GM21576 (cell line): ENCODE results near the gene ZNF423.
"Not testable (repeated sequence)": the region's sequence is repeated elsewhere in the genome, so short reads cannot be mapped to it uniquely, and the experiment has no call there.

Source experiments
- ATAC-seq: cut with Tn5 transposase; IDR thresholded peaks from one replicate; pipeline ENCODE4 v1.9.1; 2021; ENCODE audit warnings: mild to moderate bottlenecking, moderate library complexity; ENCODE audit not compliant: unreplicated experiment

Gene ZNF423

DNA sequence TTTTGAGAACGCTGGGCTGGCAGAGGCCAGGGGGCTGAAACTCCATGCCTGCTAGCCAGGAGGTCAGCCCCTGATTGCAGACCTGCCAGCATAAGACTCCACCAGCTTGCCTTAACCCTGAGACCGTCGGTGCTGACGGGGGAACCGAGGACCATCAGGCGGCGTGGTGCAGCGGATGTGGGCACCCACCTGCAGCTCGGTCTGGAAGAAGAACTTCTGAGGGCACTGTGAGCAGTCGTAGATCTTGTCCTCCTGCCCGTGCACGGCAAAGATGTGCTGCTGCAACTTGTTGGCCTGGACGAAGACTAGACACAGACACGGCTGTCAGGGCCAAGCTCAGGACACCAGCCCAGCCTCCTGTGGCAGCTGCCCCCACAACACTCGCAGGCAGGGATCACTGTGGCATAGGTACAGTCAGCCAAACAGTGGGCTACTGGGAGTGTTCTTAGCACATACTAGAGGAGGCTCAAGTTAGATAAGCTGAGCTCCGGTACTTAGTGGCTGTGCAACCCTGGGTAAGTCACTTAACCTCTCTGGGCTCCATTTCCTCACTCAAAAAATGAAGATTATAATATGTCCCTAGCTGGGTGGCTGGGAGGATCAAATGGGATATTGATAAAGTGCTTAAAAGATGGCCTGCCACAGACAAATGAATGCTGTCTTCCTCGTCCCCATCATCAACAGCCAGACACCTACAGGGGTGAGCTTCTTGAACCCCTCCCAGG lies 332.3 kb downstream of the ZNF423 start:
- ATAC-seq = no peak

DNA sequence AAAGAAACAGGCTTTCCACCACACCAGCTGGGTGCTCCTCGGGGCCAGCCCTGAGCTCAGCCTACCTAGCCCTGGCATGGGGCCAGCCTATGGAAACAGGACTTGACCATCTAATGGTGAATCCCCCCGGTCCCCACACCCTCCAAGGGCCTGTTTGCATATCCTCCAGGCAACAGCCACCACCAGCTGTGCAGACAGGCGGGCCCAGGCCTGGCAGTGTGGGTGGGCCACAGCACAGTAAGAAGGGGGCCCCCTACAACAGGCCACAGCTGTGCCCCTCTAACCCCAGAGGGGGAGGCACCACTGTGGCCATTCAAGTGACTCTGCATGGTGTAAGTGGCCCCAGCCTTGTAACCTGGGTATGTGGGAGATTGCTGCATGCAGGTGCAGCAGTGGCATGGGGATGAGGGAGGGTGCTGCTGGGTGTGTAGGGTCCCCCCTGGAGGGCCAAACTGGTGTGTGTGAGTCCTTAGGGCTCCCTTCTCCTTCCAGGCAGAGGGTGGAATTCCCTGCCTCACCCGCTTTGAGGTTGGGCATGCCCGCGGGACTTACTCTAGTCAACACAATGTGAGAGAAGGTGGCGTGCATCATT lies 334.1 kb downstream of the ZNF423 start:
- no peak for ATAC-seq

DNA sequence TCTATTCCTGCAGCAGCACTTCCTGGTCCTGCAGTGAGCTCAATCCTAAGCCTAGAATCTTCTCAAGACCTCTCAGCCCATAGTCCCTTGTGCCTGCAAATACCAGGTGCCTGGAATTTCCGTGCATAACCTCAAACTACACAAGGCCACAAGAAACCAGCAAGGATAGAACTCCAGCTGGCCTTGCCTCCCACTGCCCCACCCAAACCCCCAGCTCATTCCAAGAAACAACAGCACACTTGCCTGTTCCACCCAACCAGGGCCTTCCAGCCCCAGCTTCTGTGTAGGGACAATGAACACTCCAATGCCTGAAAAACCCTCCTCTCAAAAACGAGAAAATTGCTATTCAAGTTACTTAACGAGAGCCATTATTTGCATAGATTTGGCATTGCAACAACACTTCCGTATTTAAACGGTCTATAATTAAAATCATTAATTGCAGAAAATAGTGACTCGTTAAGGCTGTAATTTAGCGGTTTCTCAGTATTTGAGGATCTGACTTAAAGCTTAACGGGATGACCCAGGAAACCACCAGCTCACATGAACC lies 335.3 kb downstream of the ZNF423 start:
- no peak for ATAC-seq

DNA sequence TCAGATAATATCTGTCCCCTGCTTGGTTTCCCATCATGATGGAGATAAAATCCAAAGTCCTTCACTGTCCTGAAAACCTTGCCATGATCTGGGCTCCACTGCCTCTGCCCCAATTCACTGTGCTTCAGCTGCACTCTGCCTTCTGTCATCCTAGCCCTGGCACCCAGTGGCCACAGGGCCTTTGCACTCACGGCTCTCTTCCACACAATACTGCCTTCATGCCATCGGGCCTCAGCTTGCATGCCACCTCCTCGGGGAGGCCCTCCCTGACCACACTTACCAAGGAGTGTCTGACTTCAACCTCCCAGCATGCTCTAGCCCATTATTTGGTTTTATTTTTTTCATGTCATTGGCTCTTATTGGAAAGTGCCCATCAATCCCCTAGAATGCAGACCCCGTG lies 336.2 kb downstream of the ZNF423 start:
- ATAC-seq = no peak

DNA sequence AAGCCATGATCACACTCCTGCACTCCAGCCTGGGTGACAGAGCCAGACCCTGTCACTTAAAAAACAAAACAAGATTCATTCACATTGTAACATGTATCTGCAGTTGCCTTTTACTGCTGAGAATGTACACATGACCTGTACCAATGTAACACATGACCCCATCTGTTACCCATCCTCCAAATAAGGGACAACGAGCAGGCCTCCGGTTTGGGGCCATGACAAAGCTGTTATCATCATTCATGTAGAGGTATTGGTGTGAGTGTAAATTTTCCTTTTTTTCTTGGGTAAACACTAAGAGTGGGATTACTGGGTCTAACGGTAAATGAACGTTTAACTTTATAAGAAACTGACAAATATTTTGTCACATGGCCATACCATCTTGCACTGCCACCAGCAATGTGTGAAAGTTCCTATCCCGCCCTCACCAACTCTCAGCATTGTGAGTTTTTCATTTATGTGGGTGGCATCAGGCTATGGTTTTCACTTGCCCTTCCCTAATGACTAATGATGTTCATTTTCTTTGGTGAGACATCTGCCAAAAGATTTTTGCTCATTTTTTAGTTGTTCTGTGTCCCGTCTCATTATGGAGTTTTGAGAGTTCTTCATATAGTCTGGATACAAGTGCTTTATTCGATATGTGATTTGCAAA lies 336.8 kb downstream of the ZNF423 start:
- ATAC-seq = no peak

DNA sequence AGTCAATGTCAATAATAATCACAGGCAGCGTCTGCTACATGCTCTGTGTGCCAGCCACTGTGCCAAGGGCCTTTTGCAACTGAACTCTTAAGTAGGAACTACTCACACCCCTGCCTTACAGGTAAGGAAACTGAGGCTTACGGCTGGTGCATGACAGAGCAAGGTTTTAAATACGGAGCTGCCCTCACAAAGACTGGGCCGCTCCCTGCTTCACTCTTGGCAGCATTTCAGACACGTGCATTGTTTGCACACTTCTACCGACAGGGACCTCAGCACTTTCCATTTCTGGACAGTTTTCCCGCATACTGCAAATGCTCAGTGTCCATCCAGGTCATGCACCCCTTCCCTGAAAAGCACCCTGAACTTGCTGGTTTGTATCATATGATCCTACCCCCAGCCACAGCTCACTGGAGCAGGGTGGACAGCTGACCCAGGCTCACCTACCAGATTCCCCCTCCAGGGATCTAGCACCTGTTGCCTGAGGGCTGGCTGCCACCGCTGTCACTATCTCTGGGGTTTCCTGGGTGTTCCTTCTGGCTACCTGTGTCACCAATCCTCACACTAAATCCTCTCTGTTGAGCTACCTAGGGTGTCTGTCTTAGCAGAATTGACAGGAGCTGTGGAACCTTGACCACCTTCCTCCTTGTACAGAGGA lies 339.4 kb downstream of the ZNF423 start:
- ATAC-seq = no peak

DNA sequence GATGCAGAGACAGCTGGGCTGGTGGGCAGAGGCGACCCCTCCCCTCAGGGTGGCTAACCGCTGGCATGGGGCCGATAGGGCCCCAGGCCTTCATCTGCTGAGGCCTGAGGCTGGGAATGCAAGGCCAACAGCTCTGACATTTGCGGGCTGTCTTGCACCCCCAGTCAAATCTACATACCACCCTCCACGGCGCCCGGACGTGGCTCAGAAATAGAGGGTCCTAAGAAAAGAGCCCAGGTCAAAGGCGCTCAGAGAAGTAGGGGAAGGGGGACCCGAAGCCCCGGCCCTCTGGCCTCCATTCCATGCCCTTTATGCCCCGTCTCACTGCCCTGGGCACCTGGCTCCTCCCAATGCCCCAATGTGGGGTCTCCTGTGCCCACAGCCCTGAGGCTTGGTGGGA lies 340.1 kb downstream of the ZNF423 start:
- no peak for ATAC-seq

DNA sequence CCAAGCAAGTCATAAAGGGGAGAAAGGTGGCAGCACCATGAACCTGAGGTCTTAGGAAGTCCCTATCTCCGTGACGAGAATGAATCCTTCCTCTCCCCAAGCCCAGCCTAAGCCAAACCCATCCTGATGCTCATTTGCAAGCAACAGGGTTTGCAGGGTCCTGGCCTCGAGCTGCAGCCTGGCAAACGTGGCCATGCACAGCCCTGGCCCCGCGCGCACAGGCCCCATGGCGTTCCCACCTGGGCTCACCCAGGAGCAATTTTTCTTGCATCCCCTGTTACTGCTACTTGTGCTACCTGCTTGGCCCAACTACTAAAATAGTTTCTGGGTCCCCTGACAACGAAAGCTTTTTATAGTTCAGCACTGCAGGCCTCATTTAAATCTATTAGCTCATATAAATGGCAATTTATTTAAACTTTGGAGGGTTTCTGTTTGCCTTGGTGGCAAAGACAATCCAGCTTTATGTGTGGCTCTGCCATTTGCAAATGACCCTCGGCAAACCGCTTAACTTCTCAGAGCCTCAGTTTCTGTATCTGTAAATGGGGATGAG lies 340.8 kb downstream of the ZNF423 start:
- ATAC-seq = no peak

DNA sequence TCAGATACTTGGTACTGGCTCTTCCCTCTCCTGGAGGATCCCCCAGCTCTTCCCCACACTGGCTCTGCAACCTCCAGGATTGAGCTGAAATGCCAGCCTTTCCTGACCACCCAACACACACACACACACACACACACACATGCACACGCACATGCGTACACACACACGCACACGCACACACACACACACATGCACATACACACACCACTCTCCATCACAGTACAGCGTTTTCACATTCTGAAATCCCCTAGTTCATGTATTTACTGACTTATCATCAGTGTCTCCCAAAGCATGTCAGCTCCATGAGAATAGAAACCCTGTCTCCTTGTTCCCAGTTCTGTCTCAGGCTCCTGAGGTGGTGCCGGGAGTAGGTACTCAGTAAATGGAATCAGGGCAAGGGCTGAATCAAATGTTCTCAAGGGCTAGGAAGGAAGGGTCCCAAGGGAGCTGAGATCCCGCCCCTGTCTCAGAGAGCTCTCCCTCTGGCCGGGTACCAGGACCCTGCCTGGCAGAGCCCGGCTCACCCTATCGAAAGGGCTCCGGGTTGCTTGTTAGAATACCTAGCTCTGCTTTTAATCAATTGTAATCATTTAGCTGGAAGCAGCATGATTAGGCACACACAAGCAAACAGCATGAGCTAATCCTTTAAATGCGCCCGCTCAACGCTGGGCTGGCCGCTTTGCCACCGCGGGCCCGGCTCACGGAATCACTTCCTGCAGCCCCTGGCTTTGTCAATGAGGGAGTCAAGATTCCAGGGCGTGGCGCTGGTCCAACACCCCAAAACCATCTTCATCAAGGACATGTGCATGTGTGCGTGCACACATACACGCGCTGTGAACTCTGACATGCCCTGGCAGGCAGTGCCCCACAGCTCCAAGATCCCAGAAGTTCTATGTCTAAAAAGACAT lies 341.6 kb downstream of the ZNF423 start:
- ATAC-seq = no peak

DNA sequence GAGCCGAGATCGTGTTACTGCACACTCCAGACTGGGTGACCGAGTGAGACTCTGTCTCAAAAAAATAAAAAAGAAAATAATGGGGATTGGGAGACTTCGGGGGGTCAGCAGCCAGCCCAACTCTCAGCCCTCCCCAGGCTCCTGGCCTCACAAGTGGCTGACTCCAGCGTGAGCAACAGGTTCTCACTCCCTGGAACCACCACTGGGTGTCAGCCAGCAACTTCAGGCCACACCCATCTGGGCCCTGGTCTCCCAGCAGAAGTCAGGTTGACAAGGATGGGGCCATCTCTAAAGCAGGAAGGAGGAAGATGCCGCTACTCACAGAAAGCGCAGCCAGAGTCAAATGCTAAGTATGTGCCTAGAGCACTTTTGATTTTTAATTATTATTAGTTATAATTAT lies 342.9 kb downstream of the ZNF423 start:
- ATAC-seq = no peak

DNA sequence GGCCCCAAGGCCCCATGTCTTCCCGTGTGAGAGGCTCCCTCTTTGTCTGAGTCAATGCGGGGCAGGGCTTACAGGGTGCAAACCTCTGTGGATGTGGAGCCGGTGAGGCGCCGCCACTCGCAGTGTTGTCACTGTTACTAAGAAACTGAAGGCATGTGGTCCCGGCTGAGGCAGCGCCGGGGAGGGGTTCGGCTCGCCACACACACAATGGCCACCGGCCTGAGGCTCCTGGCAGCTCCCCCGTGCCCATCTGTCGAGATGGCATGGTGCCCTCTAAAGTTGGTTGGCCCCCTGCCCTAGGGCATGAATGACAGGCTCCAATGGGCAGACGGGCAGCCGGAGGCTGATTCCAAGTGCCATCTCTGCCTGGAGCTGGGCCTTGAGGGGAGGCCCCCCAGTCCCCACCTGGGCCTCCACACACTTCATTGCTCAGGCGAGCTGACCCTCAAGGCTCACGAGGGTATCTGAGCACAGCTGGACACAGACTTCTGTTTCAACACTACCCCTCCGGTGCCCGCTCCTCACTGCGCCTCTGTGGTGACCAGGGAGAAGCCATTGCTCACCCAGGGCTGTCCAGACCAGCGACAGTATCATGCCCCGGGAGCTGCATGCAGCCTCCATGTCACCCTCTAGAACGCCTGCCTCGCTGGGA lies 345.1 kb downstream of the ZNF423 start:
- ATAC-seq = no peak

DNA sequence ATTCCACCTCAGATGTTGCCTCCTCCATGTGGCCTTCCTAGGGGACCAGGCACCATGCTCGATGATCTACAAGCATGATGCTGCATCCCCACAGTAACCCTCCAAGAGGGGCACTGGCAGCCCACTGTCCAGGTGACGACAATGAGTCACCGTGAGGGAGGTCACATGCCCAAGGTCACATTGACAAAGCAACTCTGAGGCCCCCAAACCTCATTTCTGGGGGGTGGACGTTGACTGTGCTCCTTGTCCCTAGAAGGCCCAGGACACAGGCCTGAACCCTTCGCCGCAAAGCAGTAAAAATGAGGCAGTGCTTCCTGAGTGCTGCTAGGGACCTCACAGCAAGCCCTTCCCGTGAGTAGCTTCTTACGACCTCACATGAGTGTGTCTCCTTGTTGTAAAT lies 345.8 kb downstream of the ZNF423 start:
- ATAC-seq = no peak

DNA sequence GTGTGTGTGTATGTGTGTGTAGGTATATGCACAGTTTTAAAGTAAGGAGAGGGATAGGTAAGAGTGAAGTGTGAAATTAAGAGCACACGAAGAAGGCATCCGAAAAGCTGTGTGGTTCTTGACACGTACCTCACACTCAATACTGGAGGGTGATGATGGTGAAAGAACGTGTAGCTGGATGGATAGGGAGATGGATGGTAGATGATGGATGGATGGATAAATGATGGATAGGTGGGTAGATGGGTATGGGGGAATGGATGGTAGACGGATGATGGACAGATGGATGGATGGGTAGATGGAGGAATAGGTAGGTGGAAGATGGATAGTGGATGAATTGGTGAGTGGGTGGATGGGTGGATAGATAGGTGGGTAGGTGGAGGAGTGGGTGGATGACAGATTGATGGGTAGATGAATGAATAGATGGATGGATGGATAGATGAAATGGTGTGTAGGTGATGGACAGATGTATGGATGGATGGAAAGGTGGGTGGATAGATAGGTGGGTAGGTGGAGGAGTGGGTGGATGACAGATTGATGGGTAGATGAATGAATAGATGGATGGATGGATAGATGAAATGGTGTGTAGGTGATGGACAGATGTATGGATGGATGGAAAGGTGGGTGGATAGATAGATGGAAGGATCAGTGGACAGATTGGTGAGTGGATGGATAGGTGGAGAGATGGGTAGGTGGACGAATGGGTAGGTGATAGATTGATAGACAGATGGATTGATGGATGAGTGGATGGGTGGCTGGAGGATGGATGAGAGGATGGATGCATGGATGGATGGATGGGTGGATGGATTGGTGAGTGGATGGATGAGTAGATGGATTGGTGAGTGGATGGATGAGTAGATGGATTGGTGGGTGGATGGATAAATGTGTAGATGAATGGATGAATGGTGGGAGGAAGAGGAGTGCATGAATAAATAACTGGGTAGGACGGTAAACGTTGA lies 349.6 kb downstream of the ZNF423 start:
- ATAC-seq = not testable (repeated sequence)

DNA sequence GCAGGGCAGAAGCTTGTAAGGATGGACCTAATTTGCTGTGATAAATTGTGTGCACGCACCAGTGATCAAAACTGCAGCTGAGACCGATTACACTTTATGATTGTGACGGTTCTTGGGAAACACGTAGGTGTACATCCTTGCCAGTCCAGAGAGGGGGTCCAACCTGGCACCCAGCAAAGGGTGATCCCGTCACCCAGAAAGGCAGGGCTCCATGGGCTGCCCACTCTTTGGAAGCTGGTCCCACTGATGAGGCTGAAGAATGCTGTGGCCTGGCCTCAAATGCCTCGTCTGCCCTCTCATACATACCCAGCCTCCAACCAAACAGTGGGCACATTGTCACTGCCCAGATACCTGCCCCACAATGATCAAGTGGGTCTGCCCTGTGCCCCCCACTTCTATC lies 350.4 kb downstream of the ZNF423 start:
- no peak for ATAC-seq

DNA sequence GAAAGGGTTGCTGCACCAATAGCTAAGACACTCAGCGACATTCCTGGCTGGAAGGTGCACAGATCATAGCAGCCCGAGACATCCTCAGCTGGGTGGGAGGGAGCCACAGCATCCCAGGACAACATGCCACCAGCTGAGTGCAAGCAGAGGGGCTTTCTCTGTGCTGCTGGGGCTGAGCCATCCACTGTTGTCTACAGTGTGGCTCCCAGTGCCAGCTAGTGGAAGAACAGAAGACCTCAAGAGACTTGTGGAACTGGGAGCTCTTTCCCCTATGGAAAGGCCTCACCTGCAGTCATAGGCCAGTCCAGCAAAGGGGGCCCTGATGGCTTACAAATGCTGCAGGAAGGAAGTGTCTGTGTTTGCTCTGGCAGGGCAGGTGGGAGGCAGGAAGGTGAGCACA lies 351.3 kb downstream of the ZNF423 start:
- ATAC-seq = no peak

DNA sequence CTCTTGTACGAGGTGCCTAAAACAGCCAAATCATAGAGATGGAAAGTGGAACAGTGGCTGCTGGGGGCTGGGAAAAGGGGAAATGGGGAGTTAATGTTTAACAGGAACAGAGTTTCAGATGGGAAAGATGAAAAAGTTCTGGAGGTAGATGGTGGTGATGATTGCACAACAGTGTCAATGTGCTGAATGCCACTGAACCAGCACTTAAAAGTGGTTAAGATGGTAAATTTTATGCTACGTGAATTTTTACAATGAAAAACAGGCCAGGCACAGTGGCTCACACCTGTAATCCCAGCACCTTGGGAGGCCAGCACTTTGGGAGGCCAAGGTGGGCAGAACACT lies 351.9 kb downstream of the ZNF423 start:
- ATAC-seq = no peak

DNA sequence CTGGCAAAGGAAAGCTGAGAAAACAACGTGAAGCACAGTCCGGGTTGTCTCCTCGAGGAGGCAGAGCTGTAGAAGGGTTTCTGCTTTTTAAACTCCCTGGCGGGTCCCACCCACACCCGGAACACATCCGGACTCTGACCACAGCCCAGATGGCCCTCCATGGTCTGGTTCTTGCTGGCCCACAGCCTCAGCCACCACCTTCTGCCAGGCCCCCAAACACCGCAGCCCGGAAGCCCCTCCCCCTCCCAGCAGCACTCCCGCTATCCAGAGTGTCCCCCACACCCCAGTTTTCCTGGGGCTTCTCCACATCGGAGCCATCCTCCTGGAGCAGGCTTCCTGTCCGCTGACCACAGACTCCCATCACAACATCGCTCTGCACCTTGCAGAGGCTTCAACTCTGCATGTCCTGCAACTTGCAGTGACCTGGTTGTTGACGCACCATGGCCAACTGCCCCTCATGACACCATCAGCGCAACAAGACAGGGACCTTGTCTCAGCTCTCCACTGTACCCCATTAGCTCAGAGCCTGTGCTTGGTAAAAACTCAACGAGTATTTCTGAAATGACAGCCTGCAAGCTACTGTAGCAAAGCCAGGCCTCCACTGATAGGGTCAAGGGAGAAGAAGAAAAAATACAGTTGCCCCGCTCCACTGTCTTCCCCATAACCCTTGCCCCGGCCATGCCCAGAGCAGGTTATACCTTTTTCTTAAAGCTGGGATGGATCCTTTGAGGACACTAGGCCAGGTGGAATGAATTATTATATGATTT lies 352.5 kb downstream of the ZNF423 start:
- ATAC-seq = peak; percentile 70
